ENCODE data around the gene UNKL.
A peak's percentile ranks its signal among the peaks of the same experiment; 100 is the strongest.

UNKL gene

DNA sequence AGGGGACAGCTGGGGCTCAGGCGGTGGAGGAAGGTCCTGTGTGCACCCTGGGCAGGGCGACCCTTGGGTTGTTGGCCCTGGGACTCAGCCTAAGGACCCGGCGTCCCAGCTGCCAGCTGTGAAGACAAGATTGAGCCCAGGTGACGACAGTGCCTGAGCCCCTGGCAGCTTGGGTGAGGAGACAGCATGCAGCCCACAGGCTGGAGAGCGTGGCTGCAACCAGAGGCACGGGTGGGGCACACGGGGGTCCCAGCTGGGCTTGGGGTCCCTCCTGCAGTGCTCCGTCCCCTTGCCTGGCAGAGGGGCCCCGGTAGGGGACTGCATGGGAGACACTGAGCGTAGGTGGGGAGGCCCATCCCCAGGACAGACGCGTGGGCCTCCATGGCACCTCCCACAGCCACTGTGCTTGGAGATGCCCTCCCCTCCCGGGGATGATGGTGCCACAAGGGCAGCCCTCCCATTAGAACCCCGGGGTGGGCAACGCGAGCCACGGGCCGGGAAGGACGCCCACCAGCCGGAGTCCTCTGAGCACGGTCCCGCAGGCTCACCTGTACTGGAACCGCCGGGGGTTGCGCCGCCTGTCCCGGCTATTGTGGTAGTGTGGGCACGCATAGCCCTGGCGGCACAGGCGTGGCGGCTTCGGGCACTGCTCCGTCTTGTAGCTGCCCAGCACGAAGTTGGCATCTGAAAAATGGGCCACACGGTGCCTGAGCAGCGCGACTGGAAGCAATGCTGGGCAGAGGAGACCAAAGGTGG lies 15.5 kb downstream of the UNKL start:
- DNase-seq, result no peak

DNA sequence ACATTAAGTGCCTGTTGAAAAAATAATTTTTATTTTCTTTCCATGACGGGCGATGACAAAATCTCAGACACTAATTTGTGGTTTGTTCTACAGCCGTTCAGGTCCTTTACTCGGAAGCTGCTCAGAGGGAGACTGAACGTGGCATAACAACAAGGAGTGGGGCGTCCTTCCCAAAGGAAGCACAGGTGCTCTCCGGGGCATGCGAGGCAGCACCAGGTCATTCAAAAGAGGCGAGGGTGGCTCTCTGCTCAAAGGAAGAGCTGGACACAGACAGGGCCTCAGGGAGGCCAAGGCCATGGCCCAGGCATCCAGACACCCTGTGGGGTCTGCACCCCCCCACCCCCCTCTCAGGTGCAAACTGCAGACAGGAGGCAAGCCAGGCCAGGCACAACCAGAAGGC lies 16.2 kb downstream of the UNKL start:
- DNase-seq, result no peak

DNA sequence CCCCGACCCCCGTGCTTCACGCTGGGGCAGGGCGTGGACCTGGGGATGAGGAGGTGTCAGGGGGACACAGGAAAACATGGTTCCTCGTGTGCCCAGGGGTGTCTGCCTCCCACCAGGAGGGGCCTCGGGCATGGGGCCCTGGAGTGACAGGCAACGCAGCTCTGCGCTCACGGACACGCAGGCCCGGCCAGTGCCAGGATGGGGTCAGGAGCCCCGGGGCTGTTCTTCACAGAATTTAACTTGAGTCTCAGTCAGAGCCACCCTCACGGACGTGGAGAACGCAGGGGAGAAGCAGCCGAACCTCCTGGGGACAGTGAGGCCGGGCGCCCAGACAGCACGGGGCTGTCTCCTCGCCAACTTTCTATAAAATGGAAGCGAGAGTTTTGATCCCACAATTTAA lies 16.7 kb downstream of the UNKL start:
- no peak for DNase-seq

DNA sequence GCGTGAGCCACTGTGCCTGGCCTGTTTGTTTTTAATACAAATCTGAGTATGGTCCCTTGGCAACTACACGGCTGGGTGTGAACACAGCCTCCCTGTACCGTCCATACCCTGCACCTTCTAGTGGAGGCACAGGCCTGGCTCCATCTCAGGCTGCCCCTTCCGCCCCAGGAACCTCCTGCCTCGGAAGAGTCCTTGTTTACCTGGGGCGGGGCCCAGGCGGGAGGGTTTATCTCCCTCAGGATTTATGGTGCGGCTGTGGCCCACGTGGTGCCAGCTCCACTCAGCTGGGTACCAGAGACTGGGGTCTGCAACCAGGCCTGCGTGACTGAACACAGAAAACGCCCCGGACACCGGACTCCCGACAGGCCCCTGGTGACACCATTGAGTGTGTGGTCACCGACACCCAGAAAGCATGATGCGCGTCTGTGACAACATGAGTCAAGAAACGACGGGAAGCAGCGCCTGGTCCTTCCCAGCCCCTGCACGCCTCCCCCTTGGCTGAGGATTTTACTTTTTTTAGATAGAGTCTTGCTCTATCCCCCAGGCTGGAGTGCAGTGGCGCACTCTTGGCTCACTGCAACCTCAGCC lies 19.0 kb downstream of the UNKL start:
- DNase-seq, result no peak

DNA sequence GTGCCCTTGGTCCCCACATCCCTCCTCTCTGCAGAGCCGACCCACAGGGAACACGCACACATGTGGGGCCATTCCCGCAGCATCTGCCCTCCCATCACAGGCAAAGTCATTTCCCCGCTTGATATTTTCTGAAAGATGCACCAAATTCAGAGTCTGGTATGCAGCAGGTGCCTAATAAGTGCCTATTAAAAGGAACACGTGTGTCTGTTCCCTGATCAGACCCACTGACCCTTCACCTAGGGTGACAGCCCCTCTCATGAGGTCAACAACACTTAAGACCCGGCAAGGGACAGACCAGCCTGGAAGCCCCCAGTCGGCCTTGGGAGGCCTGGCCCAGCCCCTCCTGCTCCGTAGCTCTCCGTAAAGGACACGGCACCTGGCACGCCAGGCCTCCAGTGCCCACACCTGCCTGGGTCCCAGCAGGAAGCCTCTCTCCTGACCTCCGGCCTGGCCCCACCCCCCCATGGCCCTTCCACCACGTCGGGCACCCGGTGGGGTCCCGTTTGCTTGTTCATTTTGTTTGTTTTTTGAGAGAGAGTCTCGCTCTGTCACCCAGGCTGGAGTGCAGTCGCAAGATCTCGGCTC lies 20.0 kb downstream of the UNKL start:
- DNase-seq, result no peak

DNA sequence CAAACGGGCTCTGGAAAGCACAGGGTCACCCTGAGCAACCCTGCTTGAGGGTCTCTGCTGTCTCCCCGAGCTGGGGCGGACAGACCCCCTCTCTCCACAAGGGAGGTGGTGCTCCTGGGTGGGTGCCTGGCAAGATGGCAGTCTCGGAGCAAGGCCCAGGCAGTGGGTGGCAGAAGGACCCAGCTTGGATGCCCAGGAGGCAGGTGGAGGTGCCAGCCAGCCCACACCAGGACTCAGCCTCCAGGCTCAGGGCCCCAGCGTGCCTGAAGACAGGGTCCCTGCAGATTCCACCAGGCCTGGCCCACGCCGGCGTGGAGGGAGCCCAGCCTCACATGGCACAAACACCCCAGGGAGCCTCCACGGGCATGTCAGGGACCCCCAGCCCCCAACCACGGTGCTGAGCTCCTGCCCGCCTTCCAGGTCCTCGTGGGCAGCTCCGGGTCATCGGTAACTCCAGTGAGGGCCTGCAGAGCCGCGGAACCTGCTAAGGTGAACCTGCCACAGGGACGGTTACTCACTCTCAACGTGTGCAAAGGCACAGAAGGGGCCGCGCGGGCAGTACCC lies 20.8 kb downstream of the UNKL start:
- DNase-seq, result no peak

DNA sequence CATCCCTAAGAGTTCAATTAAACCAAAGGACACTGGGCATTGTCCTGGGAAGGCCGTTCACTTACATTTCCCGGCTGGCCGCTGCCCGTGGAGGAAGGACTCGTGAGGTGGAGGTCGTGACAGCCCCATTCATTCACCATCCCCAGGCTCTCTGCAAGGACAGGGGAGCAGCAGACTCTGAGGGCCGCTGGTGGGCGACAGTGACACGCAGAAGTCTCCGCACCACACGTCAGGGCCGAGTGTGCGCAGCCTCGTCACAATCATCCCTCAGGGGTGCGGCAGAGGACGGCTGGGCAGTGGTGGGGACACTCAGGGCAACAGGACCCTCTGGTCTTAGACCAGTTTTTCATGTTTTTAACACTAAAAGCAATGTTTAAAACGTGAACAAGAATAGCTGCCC lies 21.7 kb downstream of the UNKL start:
- DNase-seq, result no peak

DNA sequence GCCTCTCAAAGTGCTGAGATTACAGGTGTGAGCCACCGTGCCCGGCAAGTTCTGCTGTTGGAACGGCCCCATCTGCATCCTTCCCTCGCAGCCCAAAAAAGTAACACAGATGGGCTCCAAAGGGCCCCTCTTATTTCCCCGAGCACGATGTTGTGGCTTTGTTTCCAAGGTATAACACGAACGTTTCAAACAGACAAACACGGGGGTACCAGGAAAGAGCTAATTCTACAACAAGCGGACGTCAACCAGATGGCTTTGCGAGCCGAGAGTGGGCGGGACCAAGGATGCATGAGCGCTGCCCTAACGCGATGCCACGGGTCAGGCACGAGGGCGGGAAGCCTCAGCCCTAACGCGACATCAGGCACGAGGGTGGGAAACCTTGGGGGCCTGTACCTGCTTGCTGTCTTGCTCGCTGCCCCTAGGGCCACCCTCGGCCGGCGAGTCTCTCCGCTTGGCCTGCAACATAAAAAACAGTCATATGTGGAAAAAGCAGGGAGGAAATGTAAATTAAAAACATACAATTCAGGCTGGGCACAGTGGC lies 24.2 kb downstream of the UNKL start:
- no peak for DNase-seq

DNA sequence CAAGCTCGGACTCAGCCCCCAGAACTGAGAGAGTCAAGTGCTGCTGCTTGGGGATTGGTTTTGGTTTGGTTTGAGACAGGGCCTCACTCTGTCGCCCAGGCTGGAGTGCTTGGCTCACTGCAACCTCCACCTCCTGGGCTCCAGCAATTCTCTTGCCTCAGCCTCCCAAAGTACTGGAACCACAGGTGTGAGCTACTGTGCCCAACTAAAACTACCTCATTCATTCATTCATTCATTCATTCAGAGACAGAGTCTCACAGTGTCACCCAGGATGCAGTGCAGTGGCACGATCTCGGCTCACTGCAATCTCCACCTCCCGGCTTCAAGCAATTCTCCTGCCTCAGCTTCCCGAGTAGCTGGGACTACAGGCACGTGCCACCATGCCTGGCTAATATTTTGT lies 24.7 kb downstream of the UNKL start:
- DNase-seq, result no peak

DNA sequence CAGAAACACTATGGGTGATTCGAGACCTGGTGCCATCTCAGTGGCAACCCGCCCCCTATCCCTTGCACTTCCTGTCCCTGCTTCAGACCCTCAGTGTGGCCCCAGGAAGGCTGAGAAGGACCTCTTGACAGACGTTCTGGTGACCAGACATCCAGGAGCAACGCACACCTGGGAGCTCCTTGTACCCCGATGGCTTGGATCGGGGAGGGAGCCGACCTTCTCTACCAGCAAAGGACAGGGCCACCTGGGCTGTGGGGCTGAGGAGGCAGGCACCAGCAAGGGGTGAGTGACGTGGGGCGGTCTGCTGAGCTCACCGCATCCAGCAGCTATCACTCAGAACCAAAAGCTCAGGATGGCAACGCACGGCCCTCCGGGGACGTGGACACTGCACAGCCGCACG lies 27.2 kb downstream of the UNKL start:
- no peak for DNase-seq

DNA sequence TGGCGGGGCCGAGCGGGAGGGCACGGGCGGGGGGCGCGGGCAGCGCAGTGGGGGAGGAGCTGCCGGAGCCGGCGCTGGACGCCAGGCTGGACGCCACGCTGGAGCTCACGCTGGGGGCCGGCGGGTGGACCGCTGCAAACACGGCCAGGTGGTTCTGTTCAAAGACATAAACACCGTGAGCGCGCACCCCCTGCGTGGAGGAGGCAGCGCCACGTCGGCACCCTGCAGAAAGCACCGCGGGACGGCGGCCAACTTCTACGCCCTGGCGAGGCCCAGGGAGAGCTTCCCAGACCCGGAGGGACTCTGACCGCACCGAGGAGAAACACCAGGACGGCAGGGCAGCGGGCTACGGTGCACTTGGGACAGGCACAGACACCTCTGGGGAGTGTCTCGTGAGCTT lies 29.3 kb downstream of the UNKL start:
- no peak for DNase-seq

DNA sequence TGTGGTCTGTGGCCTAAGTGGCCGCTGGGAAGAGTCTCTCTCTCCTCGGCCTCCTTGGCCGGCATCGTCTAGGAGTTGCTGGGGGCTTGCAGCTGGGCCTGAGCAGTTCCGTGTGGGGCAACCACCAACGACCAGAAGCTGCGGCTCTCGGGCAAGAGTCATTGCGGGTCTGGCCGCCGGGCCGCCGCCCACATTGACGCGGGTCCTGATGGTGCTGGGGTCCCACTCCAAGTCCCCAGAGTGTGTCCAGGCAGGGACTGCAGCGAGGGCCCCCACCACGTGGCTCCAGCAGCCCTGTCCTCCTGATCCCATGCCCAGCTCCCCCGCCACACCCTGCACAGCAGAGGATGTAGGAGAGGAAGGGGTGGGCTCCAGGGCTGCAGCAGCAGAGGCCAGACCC lies 30.9 kb downstream of the UNKL start:
- no peak for DNase-seq

DNA sequence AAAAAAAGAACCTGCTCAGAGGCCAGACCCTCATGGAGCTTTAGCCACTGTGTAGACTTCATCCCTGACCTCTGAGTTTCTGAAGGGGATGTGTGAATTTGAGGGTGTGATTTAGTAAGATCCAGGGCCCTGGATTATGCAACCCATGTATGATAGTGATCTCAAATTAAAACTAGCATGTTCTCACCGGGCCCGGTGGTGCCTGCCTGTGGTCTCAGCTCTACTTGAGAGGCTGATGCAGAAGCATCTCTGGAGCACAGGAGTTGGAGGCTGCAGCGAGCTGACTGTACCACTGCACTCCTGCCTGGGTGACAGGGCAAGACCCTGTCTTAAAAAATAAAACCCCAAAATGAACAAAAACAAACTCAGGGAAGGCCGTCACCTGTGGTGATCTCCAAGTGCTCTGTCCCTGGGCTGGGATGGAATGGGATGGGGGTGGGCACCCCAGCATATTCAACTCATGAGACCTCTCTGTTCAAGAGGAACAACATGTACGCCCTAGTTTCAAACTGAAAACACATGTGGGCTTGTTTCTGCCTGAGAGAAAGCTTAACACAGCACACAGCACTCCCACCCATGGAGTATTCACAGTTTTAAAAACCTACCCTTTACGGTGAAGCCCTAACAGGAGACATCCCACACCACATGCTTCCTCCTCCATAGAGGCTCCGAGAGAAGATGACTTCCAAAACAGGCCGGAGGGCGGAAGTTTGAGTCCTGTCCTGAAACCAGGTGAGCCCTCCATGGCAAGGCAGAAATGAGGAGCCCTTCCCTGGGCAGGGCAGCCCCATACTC lies 32.7 kb downstream of the UNKL start:
- no peak for DNase-seq

DNA sequence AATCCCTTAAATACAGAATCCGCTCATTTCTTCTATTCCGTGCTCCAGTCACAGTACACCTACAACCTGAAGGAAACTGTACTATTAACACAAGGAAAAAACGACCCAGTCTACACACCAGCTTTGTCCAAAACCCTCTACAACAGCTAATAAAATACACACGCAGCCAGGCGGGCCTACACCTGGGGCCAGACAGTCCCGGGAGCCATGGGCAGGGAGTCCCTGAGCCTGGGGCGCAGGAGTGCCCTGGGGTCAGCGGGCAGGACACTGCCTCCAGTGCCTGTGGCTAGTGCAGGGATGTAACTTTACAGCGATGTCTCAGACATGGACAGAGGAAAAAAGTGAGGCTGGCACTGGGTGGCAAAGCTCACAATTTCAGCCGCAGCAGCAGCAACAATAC lies 34.3 kb downstream of the UNKL start:
- no peak for DNase-seq

DNA sequence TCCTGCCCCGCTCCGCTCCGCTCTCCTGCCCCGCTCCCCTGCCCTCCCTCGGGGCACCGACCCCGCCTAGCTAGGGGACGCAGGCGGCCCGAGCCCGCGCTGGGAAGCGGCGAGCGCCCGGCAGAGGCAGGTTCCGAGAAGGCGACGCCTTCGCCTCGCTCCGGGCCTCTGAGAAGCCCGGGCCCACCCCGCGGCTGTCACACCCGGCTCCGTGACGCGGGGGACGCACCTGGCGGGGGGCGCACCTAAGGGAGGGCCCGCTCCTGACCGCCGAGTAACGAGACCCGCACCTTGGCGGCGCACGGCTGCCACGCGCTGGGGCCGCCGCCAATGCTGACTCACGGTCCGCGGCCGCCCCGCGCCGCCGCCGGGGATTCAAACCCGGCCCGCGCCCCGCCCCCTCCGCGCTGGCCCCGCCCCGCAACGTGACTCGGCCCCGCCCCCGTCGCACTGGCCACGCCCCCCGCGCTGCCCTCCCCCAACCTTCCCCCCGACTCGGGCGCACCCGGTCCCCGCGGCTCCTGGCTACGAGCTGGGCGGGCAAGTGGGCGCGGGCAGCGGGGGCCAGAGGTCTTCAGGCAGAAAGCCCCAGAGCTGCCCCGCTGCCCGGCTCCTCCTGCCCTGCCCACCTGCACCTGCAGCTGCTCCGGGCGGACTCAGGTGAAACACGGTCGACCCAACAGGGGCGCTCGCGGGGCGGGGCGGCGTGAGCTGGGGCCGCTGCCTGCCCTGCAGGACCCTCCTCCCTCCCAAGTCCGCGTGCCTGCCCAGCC lies 35.0 kb downstream of the UNKL start:
- DNase-seq, result peak; percentile 51

DNA sequence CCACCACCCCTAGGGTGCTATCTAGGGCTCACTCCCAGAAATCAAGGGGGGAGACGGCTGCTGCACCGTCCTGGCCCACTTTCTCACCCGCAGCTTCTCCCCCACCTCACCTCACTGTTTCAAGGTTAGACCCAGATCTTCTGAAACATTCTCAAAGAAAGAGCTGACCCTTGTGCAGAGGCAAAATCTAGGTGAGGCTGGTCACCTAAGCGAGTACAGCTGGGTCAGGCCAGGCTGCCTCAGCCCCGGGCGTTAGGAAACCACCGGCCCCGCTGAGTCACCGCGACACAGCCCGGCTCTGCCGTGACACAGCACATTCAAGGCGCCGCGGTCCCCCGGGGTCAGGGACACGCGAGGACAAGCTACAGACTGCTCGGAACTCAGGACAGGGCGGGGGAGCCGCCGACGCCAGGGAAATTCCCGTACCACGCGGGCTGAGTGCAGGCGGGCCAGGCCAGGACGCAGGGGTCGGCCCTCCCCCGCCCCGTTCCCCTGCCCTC lies 35.6 kb downstream of the UNKL start:
- DNase-seq, result peak; percentile 15

DNA sequence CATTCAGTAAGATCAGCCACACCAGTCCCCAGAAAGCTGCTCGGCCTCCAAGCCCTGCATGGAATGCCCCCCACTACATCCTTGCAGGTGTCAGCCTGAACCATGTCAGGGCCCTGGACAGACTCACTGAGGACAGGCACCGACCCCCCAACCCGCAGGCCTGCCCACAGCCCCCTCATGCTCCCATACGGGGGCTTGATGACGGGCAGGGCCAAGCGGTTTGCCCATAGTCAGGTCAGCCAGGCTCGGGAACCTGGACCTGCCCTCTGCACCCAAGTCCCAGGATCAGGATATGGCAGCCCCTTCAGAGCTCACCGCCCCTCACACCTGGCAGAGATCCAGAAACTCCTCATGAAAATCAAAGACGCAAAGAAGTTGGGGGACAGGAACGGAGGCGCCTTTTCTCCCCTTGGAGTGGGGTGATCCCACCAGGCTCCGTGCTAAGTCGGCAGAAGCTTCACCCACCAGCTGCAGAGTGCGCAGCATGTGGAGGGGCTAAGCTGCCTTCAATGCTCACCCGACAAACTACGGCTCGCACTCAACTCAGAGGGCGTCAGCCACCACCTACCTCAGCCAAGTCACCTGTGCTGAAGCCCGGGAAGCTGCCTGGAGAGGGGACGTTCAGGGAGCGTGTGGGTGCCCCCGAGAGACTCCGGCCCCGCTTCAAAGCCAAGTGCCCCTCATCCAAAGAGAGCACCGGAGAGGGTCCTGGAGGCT lies 36.3 kb downstream of the UNKL start:
- no peak for DNase-seq

DNA sequence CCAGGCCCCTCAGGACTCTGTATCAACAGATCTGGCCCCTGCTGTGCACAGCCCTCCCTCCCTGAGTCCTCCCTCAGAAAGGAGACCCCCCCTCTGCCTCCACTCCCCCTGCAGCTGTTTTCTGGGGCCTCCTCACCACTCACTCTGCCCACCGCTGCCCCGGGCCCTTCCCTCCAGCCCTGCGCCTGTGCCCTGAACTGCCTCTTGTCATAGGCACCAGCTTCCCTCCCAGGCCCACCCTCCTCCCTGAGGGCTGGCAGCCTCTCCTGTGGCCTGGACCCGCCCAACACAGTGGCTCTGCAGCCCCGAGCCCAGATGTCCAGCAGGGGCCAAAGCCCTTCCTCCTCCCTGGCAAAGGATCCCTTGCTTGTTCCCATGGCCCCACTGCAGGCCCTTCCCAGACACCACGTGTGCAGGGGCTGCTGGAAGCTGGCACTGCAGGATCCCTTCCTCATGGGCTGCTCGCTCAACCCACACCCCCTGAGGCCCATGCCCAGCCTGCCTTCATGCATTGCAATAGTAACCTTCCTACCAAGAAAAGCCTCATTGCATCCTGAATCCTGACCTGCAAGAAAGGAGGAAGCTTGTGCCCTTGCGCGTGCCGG lies 37.0 kb downstream of the UNKL start:
- DNase-seq, result no peak

DNA sequence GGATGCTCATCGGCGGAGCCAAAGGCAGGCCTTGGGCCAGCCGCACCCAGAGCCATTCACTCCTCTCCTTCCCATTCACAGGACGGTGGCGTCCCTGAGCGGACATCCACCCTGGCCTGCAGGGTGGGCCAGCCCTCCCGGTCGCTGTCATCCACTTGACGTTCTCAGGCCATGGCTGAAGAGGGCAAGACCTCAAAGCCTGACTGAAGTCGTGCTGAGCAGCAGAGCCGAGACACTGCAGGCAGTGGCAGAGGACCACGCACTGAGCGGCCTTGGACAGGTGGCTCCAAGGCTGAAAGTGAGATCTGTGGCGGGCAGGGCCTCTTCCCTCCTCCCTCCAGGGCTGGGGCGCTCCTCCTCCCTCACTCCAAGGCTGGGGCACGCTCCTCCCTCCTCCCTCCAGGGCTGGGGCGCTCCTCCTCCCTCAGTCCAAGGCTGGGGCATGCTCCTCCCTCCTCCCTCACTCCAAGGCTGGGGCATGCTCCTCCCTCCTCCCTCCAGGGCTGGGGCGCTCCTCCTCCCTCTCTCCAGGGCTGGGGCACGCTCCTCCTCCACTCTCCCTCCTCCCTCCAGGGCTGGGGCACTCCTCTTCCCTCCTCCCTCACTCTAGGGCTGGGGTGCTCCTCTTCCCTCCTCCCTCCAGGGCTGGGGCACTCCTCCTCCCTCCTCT lies 38.6 kb downstream of the UNKL start:
- DNase-seq, result no peak

DNA sequence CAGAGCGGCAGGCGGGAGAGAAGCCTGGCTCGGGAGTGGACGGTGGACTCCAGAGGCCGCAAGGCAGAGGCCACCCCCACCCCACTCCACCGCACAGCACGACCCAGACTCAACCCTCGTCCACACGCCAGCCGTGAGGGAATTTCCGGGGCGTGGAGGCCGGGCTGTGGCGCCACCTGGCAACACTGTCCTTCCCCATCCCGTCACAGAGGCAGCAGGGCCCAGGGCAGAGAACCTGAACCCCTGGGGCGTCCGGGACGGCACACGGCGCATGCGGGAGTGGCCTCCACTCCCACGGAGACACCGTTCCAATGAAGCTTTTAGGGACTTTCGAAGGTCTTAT lies 39.2 kb downstream of the UNKL start:
- DNase-seq, result no peak
